HepG2 (cell line): ENCODE measurements around the gene ENPP7. TPM values are rescaled to one million over a fixed set of nuclear protein-coding genes. Genes with fewer than 3 reads are reported as not detected.

Experiments
- ARHGAP35 ChIP-seq: sonication (generic); formaldehyde crosslinking; IDR thresholded peaks from 2 replicates; pipeline ENCODE4 v1.9.0; 2022; ENCODE audit warnings: mild to moderate bottlenecking, inconsistent platforms, moderate library complexity, missing genetic modification reagents, borderline replicate concordance
- CREB1 ChIP-seq, 2 experiments: fragments of 450-650 bp in 1 of 2; IDR thresholded peaks; 2 replicates each; pipeline ENCODE4 v1.6.1; 2016 to 2017; ENCODE audit warnings: control low read depth in 1 of 2, mild to moderate bottlenecking in 1 of 2, missing compliant biosample characterization in 1 of 2, missing genetic modification characterization in 1 of 2
- CSRNP2 ChIP-seq: sonication (generic); formaldehyde crosslinking; conservative IDR thresholded peaks from 2 replicates; pipeline ENCODE4 v1.8.0; 2022; ENCODE audit warnings: low read depth, missing genetic modification reagents
- FOXK1 ChIP-seq: sonication (generic); formaldehyde crosslinking; IDR thresholded peaks from 2 replicates; pipeline ENCODE4 v1.4.0; 2020; ENCODE audit warnings: low read depth, missing genetic modification reagents, borderline replicate concordance
- FOXP1 ChIP-seq, 2 experiments: fragments of 450-650 bp in 1 of 2; IDR thresholded peaks; 2 replicates each; pipeline ENCODE4 v1.6.1; 2017 to 2018; ENCODE audit warnings: antibody characterized with exemption in 1 of 2
- GRHL1 ChIP-seq: sonication (generic); formaldehyde crosslinking; conservative IDR thresholded peaks from 2 replicates; pipeline ENCODE4 v1.8.0; 2022; ENCODE audit warnings: missing genetic modification reagents
- GTF2F1 ChIP-seq: fragments of 150-350 bp; IDR thresholded peaks from 2 replicates; pipeline ENCODE4 v1.6.1; 2014; ENCODE audit warnings: low read length
- HCFC1 ChIP-seq: fragments of 150-350 bp; IDR thresholded peaks from 2 replicates; pipeline ENCODE4 v1.6.1; 2014; ENCODE audit warnings: low read depth, low read length
- HOXA3 ChIP-seq: sonication (generic); formaldehyde crosslinking; IDR thresholded peaks from 2 replicates; pipeline ENCODE4 v1.5.0; 2020; ENCODE audit warnings: missing genetic modification reagents
- KMT2A ChIP-seq: sonication (generic); formaldehyde crosslinking; IDR thresholded peaks from 2 replicates; pipeline ENCODE4 v1.4.0; 2020; ENCODE audit warnings: missing genetic modification reagents
- MEF2D ChIP-seq: sonication (generic); formaldehyde crosslinking; IDR thresholded peaks from 2 replicates; pipeline ENCODE4 v1.5.1; 2020; ENCODE audit warnings: mild to moderate bottlenecking, missing genetic modification reagents
- MXI1 ChIP-seq: IDR thresholded peaks from 3 replicates; pipeline ENCODE4 v1.6.1; 2012; ENCODE audit warnings: low read depth, low read length, inconsistent platforms, borderline replicate concordance
- RORA ChIP-seq: sonication (generic); formaldehyde crosslinking; IDR thresholded peaks from 2 replicates; pipeline ENCODE4 v1.5.0; 2020; ENCODE audit warnings: mild to moderate bottlenecking, missing genetic modification reagents, moderate library complexity
- SPEN ChIP-seq: sonication (generic); formaldehyde crosslinking; IDR thresholded peaks from 2 replicates; pipeline ENCODE4 v1.5.1; 2020; ENCODE audit warnings: low read depth, mild to moderate bottlenecking, missing genetic modification reagents
- TFAP4 ChIP-seq: sonication (generic); IDR thresholded peaks from 2 replicates; pipeline ENCODE4 v1.6.1; 2016; ENCODE audit warnings: low read depth, borderline replicate concordance
- THAP11 ChIP-seq: IDR thresholded peaks from 2 replicates; pipeline ENCODE4 v1.6.1; 2016; ENCODE audit warnings: missing biosample characterization, missing genetic modification reagents
- TOPORS ChIP-seq: sonication (generic); formaldehyde crosslinking; IDR thresholded peaks from 2 replicates; pipeline ENCODE4 v1.8.0; 2023; ENCODE audit warnings: mild to moderate bottlenecking, missing genetic modification reagents
- ZBTB8A ChIP-seq: sonication (generic); formaldehyde crosslinking; IDR thresholded peaks from 2 replicates; pipeline ENCODE4 v1.4.0; 2020; ENCODE audit warnings: mild to moderate bottlenecking, low read depth, missing genetic modification reagents, borderline replicate concordance
- ZNF256 ChIP-seq: sonication (generic); formaldehyde crosslinking; conservative IDR thresholded peaks from 2 replicates; pipeline ENCODE4 v1.4.0; 2020; ENCODE audit warnings: missing genetic modification reagents
- ZNF326 ChIP-seq: sonication (generic); formaldehyde crosslinking; IDR thresholded peaks from 2 replicates; pipeline ENCODE4 v1.4.0; 2020; ENCODE audit warnings: missing genetic modification reagents, borderline replicate concordance
- ZNF432 ChIP-seq: sonication (generic); formaldehyde crosslinking; IDR thresholded peaks from 2 replicates; pipeline ENCODE4 v1.5.0; 2020; ENCODE audit warnings: missing genetic modification reagents, mild to moderate bottlenecking, borderline replicate concordance
- ZNF441 ChIP-seq: sonication (generic); formaldehyde crosslinking; IDR thresholded peaks from 2 replicates; pipeline ENCODE4 v1.7.0; 2021; ENCODE audit warnings: missing genetic modification reagents, borderline replicate concordance
- ZNF503 ChIP-seq: sonication (generic); formaldehyde crosslinking; IDR thresholded peaks from 2 replicates; pipeline ENCODE4 v1.4.0; 2020; ENCODE audit warnings: missing genetic modification reagents
- ZNF605 ChIP-seq: sonication (generic); formaldehyde crosslinking; IDR thresholded peaks from 2 replicates; pipeline ENCODE4 v1.8.0; 2022; ENCODE audit warnings: mild to moderate bottlenecking, missing genetic modification reagents
- ZSCAN30 ChIP-seq: sonication (generic); formaldehyde crosslinking; IDR thresholded peaks from 2 replicates; pipeline ENCODE4 v1.5.0; 2020; ENCODE audit warnings: mild to moderate bottlenecking, missing genetic modification reagents
- polyA plus RNA-seq, 8 experiments: library from polyadenylated mRNA; depleted of rRNA in 3 of 8; stranded (reverse) in 7 of 8; unstranded in 1 of 8; fragments of >200 nt; fragmentation: Illumina TruSeq in 4 of 8; extraction: Trizol in 4 of 8; gene quantifications; 2 replicates each; pipeline versions ENCODE4 v1.2.1 to v1.2.3, GENCODE V29; 2011 to 2016; ENCODE audit warnings: low read depth in 4 of 8, missing spikeins in 1 of 8, mixed read lengths in 1 of 8; ENCODE audit not compliant: insufficient read depth in 1 of 8
- total RNA-seq, 5 experiments: library from RNA; depleted of rRNA; stranded (reverse); fragments of >200 nt; fragmentation: Illumina TruSeq; extraction: Trizol; gene quantifications; 2 replicates each; pipeline ENCODE4 v1.2.3, GENCODE V29; 2016; ENCODE audit warnings: low read depth in 1 of 5

The ENPP7 gene
- total and polyA plus RNA-seq, 2 of the 13 experiments (the other 11 are each of a cell fraction or from before 2014, with no cell fraction given): 1.1 to 2.2 TPM

- no peak for TF ChIP-seq ZNF503
- no peak for TF ChIP-seq GRHL1
- TF ChIP-seq ZBTB8A (CRISPR knock-in tag): no peak
- no peak for TF ChIP-seq CSRNP2 (CRISPR knock-in tag)
- TF ChIP-seq SPEN: no peak
- no peak for TF ChIP-seq GTF2F1
- no peak for TF ChIP-seq ZNF605
- TF ChIP-seq MXI1: no peak; the same call in 2 of the 3 replicates
- 0 out of 2 replicates have a peak, but pooled peaks have one; percentile 45 for TF ChIP-seq ZNF441 (CRISPR knock-in tag)
- peak; percentile 20; the same call in 1 of the 2 replicates for TF ChIP-seq TFAP4
- no peak for TF ChIP-seq TOPORS (CRISPR knock-in tag)
- peak; percentile 32; the same call in 1 of the 2 replicates for TF ChIP-seq HOXA3
- TF ChIP-seq ZSCAN30 (CRISPR knock-in tag): no peak
- no peak for TF ChIP-seq FOXP1 (IDR thresholded peaks at IDR 0.05)
- TF ChIP-seq FOXP1 (CRISPR knock-in tag; IDR thresholded peaks at IDR 0.05): peak; percentile 91
- no peak for TF ChIP-seq ZNF326
- TF ChIP-seq ZNF256: no peak
- no peak for TF ChIP-seq ARHGAP35 (CRISPR knock-in tag)
- no peak for TF ChIP-seq THAP11 (CRISPR knock-in tag)
- no peak for TF ChIP-seq HCFC1
- TF ChIP-seq FOXK1 (CRISPR knock-in tag): peak; percentile 53; the same call in 1 of the 2 replicates
- 0 out of 2 replicates have a peak, but pooled peaks have one; percentile 25 for TF ChIP-seq MEF2D (CRISPR knock-in tag)
- no peak for TF ChIP-seq RORA (CRISPR knock-in tag)
- no peak for TF ChIP-seq KMT2A
- no peak for TF ChIP-seq ZNF432 (CRISPR knock-in tag)
- TF ChIP-seq CREB1 (IDR thresholded peaks at IDR 0.05): no peak
- TF ChIP-seq CREB1 (CRISPR knock-in tag; IDR thresholded peaks at IDR 0.05): no peak
Measured at GRCh38 chr17:79776376-79777119, 45.8 kb downstream of the ENPP7 start (continued).
